Brain pericyte (primary cell): Measurements from ENCODE around the gene DLX5.

Experiments used
- DNase-seq: peaks from one replicate; pipeline ENCODE4 v3.0.0-alpha.2; 2012; ENCODE audit warnings: low read depth, low spot score

DLX5 gene

DNA sequence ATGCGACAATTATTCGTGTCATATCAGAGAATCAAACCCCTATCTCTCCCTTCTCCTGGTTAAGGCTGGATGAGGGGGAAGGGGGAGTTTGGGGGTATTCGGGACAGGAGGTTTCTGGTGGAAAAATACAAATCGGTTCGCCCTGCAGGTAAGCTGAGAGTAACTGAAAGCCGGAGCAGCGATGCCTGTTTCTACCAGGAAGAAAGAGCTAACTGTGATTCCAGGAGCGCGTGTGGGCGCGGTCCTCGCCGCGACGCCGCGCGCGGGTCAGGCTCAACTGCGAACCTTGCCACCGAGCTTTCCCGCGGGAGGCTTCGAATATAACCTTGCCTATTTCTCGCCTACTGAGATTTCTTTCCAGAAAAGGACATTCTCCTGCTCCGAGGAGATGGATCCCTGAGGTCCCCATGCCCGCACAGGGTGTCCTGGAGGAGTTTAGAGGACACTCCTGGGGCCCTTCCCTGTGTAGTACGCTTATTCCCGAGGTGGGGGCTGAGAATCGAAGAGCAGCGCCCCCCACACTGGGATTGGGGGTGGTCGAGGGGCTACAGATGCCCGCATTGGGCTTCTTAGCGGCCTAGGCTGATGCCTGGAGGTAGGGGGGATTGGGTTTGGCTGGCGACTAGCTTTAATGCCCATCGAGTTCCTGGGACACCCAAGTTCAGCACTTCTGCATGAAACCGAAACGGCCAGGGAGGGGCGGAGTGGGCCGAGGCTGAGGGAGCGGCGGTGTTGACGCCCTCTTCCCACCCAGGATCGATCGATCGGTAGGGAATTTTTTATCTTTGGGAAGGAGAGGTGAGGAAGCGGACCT, 32.2 kb downstream of the DLX5 start:
- no peak for DNase-seq

DNA sequence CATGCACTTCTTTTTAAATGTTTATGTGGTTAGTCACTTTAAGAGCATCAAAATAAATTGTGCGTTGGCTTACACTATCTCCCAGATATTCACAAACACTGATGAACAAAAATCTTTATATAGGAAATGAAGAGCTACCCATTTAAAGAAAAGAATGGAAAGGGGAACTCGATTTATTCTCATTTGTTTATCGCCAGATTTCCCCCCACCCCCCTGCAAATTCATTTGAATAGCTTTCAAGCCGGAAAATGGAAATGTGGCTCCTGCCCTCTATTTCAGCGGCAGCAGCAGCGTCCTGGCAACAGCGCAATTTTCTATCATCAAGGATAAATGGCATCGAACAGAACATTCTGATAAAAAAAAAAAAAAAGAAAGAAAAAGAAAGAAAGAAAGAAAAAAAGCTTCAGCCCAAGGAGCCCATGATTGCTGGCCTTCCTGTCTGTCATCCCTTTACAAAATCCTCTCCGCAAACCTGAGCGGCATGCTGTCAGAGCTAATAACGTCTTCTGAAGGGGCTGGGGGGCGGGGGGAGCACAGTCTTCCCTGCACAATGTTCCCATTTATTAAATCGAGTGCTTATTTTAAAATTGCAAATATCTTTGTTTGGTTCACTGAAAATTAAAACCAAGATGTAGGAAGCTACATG, 33.0 kb downstream of the DLX5 start:
- no peak for DNase-seq

DNA sequence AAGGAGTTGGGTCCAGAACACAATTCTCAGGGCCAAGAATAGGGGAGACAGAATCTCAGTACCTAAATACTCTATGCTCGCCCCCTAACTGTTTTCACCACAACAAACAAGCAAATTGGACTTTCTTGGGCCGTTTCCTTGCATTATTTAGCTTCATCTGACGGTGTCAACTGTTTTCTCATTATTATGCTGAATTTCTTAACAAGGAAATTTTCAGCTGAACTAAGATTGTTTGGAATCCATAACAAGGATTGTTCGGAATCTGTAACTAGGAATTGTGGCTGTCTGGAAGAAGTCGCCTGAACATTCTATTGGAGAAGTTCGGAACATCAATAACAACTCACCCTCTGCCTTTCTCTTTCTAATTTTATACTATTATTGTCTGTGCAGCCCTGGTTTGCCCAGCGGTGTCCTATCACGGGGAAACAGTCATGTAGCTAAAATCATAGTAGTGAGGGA, 34.7 kb downstream of the DLX5 start:
- DNase-seq, result no peak

GRCh38 chr7:96989241-96989858, 35.3 kb downstream of the DLX5 start:
- DNase-seq, result no peak

DNA sequence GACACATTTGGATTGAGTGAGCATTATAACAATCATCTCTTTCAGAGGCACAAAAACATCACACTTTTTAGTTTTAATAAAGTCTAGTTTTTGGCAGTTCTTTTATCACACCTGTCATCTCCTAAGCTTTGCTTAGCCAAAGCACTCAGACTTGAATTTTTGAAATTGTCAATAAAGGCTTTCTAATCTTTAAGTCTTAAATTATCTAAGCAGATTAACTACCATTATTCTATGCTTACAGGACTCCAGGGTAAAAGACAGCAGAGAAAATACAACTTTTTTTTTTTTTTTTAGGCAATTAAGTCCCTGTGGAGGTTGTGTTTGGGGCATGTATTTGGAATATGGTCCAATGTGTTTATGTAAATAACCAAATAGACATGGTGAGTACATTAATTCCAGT, 36.9 kb downstream of the DLX5 start:
- no peak for DNase-seq

- DNase-seq, result no peak
Observed at GRCh38 chr7:96986901-96987300, 37.7 kb downstream of the DLX5 start.

GRCh38 chr7:96985992-96986391, 38.6 kb downstream of the DLX5 start:
- DNase-seq, result no peak

DNA sequence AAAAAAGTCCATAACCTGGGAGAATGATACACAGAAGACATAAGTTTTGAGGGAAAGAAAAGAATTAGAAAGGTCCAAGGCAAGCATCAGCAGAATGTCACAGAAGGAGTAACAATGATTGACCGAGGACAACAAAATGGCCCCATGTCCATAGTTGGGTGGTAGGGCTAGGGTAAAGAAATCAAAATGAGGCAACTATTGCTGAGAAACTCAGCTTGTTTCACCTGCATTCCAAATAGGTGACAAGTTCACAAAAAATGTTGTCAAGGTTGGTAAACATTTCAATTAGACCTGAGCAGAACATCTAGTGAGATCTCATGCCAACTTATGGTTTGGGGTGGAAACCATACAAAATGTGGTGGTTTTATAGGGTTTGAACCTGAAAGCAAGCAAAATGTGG, 42.0 kb downstream of the DLX5 start:
- no peak for DNase-seq

- no peak for DNase-seq
Observed at GRCh38 chr7:96979551-96980276, 44.9 kb downstream of the DLX5 start.

DNA sequence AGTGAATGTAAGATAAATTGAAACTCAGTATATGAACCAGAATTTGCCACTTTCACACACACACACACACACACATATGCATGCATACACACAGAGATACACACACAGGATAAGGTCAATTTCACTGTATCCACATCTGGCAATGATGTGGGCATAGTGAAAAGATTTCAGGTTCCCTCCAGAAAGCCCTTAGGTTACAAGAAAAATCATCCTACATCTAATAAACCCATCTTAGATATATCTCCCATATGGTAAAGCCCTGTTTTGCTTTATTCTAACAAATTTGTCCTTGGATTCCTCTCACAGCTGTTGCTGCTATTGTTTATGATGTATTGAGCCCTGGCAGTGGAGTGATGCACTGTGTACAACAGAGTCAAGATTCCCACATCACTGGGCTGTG, 47.2 kb downstream of the DLX5 start:
- DNase-seq, result no peak

- DNase-seq, result no peak
Observed at GRCh38 chr7:96976106-96976505, 48.5 kb downstream of the DLX5 start.

GRCh38 chr7:96973986-96974385, 50.6 kb downstream of the DLX5 start:
- DNase-seq, result no peak

GRCh38 chr7:96970739-96971138, 53.9 kb downstream of the DLX5 start:
- DNase-seq, result no peak
